Ishikawa (cell line): Measurements from ENCODE around the gene ASIP.

Experiments used
- CEBPB ChIP-seq: IDR thresholded peaks from 2 replicates; pipeline ENCODE4 v1.6.1; 2012
- CREB1 ChIP-seq: IDR thresholded peaks from 2 replicates; pipeline ENCODE4 v1.6.1; 2012; ENCODE audit warnings: low read depth
- EGR1 ChIP-seq: IDR thresholded peaks from 2 replicates; pipeline ENCODE4 v1.6.1; 2012
- EP300 ChIP-seq: IDR thresholded peaks from 2 replicates; pipeline ENCODE4 v1.6.1; 2012; ENCODE audit warnings: borderline replicate concordance
- FOXM1 ChIP-seq: IDR thresholded peaks from 2 replicates; pipeline ENCODE4 v1.6.1; 2012; ENCODE audit warnings: low read depth, borderline replicate concordance
- MAX ChIP-seq: IDR thresholded peaks from 2 replicates; pipeline ENCODE4 v1.6.1; 2012
- NFIC ChIP-seq: IDR thresholded peaks from 2 replicates; pipeline ENCODE4 v1.6.1; 2012
- RAD21 ChIP-seq: IDR thresholded peaks from 2 replicates; pipeline ENCODE4 v1.6.1; 2012; ENCODE audit warnings: low read depth
- REST ChIP-seq: IDR thresholded peaks from 2 replicates; pipeline ENCODE4 v1.6.1; 2012; ENCODE audit warnings: low read depth, mild to moderate bottlenecking
- TAF1 ChIP-seq: IDR thresholded peaks from 2 replicates; pipeline ENCODE4 v1.6.1; 2012; ENCODE audit warnings: low read depth, mild to moderate bottlenecking
- TCF12 ChIP-seq: IDR thresholded peaks from 2 replicates; pipeline ENCODE4 v1.6.1; 2012; ENCODE audit warnings: low read depth
- TEAD4 ChIP-seq: IDR thresholded peaks from 2 replicates; pipeline ENCODE4 v1.6.1; 2012
- USF1 ChIP-seq: IDR thresholded peaks from 2 replicates; pipeline ENCODE4 v1.6.1; 2012
- YY1 ChIP-seq: IDR thresholded peaks from 2 replicates; pipeline ENCODE4 v1.6.1; 2012; ENCODE audit warnings: low read depth
- ZBTB7A ChIP-seq: IDR thresholded peaks from 2 replicates; pipeline ENCODE4 v1.6.1; 2012; ENCODE audit warnings: low read depth

The ASIP gene

GRCh38 chr20:34310481-34311117 is 69.4 kb downstream of the ASIP start:
- TF ChIP-seq EGR1 (no peak), NFIC (no peak), EP300 (no peak), FOXM1 (no peak), MAX (no peak), TAF1 (no peak), USF1 (no peak), ZBTB7A (no peak), TCF12 (no peak), CEBPB (no peak)

GRCh38 chr20:34311118-34312023 is 70.1 kb downstream of the ASIP start:
- TF ChIP-seq RAD21 (no peak), EGR1 (peak; percentile 86), ZBTB7A (peak; percentile 39; the same call in 1 of the 2 replicates), TCF12 (no peak), USF1 (no peak), YY1 (no peak)

- TF ChIP-seq FOXM1 = no peak
- no peak for TF ChIP-seq NFIC
- no peak for TF ChIP-seq TEAD4
- TF ChIP-seq ZBTB7A = no peak
- no peak for TF ChIP-seq TAF1
- TF ChIP-seq TCF12 = no peak
- TF ChIP-seq CREB1 = no peak
These were observed 70.8 kb downstream of the ASIP start for GRCh38 chr20:34312024-34312460.

GRCh38 chr20:34312544-34313217 is 71.5 kb downstream of the ASIP start:
- TF ChIP-seq CEBPB (no peak), REST (no peak), YY1 (no peak), MAX (0 out of 2 replicates have a peak, but pooled peaks have one; percentile 27), TCF12 (peak; percentile 25; the same call in 1 of the 2 replicates), RAD21 (peak; percentile 100), NFIC (no peak), ZBTB7A (no peak), EGR1 (no peak), TAF1 (no peak), EP300 (no peak)

- TF ChIP-seq FOXM1 = no peak
These were observed 74.0 kb downstream of the ASIP start for GRCh38 chr20:34315236-34315635.

- TF ChIP-seq ZBTB7A (no peak), EGR1 (no peak), MAX (peak; percentile 74)
These were observed 75.1 kb downstream of the ASIP start for GRCh38 chr20:34316196-34316814.
